Measurements from ENCODE around the gene HTRA1. TPM values are rescaled to one million over a fixed set of nuclear protein-coding genes. Genes with fewer than 3 reads are reported as not detected.

The HTRA1 gene
- polyA plus RNA-seq, 6 donors from 2014 or later, result not detected

DNA sequence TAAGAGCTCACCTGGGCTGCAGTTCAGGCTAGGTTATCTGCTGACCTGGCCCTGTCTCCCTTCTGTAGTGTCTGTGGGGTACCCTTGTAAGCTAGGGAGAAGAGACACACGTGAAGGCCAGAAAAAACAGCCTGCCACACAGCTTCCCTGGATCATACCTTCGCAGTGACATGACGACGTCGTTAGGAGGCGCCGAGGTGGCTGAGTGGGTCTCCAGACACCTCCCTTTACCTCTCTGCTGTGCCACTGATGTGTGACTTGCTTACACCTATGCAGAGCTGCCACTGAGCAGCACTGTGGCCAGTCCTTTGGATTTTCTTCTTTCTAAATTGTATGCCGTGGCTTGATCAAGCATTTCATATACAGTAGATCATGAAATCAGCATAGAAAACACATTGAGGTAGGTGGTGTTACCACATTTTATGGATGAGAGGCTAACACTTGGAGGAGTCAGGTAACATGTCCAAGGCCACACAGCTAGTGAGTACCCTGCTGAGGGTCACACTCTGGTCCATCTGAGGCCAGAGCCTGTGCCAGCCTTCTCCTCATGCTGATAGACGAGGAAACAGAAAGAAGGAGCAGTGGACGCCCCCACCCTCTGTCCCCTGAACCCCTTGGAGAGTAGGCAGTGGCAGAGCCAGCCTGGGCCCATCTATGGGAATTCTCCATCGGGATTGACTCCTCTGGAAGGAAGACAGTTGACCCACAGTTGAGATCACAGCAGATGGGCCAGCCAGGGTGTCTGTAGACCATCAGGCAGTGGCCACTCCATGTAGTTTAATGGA, 23.1 kb downstream of the HTRA1 start:
- Mint-ChIP-seq H3K27ac (no peak overlapping the region), H3K4me1 (no peaks in the 10 kb centered on the region), H3K27me3 (peaks cover 40 to 57% (median 48%) of the 10 kb centered on the region in 3 donors), H3K36me3 (peaks cover 6 to 7% of the 10 kb centered on the region in 2 donors), H3K4me3 (no peak overlapping the region), H3K9me3 (peaks cover 0 to 10% (median 3%) of the 10 kb centered on the region in 7 donors)
- ATAC-seq (ENCODE audit: low read depth in 2 of 2) (no peak), DNase-seq (no peak)

DNA sequence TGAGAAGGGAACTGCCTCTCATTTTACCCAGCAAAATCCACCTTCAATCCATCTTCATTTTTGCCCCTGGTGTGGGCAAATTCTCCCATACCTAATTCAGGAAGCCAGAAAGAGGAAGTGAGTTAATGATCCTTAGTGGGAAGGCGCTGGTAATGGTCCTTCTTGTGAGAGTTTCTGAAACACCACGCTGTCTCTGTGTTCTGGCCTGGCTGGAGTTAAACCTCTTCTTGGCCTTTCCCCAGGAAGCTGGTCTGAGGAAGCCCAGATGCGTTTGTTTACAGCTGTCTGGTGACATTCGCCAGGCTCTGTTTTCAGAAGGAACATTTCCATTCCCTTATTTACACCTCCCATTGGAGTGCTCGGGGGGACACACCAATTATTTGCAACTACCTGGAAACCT, 24.3 kb downstream of the HTRA1 start:
- Mint-ChIP-seq H3K27ac (peak overlapping the region in 1 of 6 donors; percentile 11), H3K9me3 (peaks cover 0 to 10% (median 3%) of the 10 kb centered on the region in 7 donors), H3K27me3 (peaks cover 38 to 51% (median 42%) of the 10 kb centered on the region in 3 donors), H3K4me1 (no peaks in the 10 kb centered on the region), H3K36me3 (peaks cover 6 to 7% of the 10 kb centered on the region in 2 donors), H3K4me3 (no peak overlapping the region)
- DNase-seq (no peak), ATAC-seq (ENCODE audit: low read depth in 2 of 2) (no peak)

DNA sequence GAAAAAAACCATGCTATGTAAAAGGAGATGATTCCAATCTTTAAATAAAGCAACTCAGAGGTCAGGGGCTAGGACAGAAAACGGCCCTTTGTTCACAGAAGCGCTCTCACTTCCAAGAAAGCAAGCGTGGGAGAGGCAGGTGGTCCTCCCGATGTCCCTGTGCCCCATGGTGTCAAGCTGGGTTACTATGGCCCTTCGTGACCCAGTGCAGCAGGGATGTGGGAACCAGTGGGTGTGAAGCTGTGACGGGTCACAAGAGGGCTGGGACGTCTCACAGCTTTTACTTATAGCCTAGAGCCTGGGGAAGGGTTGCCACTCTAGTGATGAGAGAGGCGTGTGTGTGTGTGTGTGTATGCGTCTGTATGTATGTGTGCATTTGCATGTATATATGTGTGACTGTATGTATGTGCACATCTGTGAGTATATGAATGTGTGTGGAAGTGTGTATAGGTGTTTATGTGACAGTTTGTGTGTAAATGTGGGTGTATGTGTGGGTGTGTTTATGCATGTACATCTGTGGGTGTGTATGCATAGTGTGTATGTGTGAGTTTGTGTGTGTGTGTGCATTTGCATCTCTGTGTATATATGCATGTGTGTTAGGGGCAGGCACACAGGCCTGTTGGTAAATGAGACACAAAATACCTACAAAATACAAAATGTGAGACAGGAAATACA, 25.2 kb downstream of the HTRA1 start:
- no peaks in the 10 kb centered on the region for H3K4me1 Mint-ChIP-seq
- no peak overlapping the region for H3K4me3 Mint-ChIP-seq
- H3K36me3 Mint-ChIP-seq, result peaks cover 4 to 6% of the 10 kb centered on the region in 2 donors
- ATAC-seq (ENCODE audit: low read depth in 2 of 2) (no peak), DNase-seq (no peak)
- H3K9me3 Mint-ChIP-seq, result peaks cover 0 to 6% (median 3%) of the 10 kb centered on the region in 7 donors
- H3K27ac Mint-ChIP-seq, result peak overlapping the region in 1 of 6 donors; percentile 15
- peaks cover 35 to 47% (median 39%) of the 10 kb centered on the region in 3 donors for H3K27me3 Mint-ChIP-seq

DNA sequence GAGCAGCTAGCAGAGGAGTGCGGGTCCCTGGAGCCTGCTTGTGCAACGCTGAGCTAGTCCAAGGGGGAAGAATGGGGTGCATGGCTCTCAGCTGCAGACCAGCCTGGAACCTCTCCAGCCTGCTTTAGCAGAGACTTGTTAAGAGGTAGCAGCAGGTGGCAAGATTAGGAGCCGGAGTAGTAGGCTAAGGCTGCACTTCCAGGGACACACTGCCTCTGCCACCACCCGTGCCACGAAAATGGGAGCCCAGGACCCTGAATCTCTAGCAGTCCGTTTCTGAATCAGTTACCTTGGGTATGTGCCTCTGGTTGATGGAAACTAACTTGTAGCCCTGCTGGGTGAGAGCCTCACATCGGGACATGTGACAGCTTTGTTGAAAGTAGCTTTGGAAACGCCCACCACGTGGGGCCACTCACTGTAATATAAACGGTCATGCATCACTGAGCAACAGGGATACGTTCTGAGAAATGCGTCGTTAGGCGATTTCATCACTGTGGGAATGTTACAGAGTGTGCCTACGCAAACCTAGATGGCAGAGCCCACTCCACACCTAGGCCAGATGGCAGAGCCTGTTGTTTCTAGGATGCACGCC, 25.9 kb downstream of the HTRA1 start:
- Mint-ChIP-seq H3K9me3 (no peaks in the 10 kb centered on the region), H3K27me3 (peaks cover 30 to 41% (median 35%) of the 10 kb centered on the region in 3 donors), H3K4me3 (no peak overlapping the region), H3K27ac (no peak overlapping the region), H3K36me3 (no peaks in the 10 kb centered on the region), H3K4me1 (no peaks in the 10 kb centered on the region)
- DNase-seq (no peak), ATAC-seq (ENCODE audit: low read depth in 2 of 2) (no peak)

DNA sequence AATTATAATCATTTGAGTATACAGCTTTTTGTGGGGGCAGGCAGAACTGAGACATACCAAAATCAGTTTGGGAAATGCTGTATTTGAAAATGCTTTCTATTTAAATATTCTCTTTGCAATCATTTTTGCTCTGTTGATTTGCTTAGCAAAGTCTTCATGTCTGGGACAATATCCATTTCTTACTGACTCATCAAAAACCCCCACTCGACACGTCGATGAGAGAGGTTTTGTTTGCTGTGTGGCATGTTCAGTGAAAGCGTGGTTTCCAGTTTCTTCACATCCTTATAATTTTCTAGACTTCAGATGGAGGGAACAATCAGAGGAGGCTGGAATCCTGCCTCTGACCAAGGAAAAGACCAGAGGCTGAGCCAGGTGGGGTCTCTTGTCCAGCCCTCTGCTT, 28.9 kb downstream of the HTRA1 start:
- Mint-ChIP-seq H3K36me3 (peaks cover 0 to 4% of the 10 kb centered on the region in 2 donors), H3K4me3 (no peak overlapping the region), H3K4me1 (no peaks in the 10 kb centered on the region), H3K9me3 (no peaks in the 10 kb centered on the region), H3K27ac (no peak overlapping the region), H3K27me3 (peaks cover 37 to 50% (median 40%) of the 10 kb centered on the region in 3 donors)
- DNase-seq (no peak), ATAC-seq (ENCODE audit: low read depth in 2 of 2) (no peak)

DNA sequence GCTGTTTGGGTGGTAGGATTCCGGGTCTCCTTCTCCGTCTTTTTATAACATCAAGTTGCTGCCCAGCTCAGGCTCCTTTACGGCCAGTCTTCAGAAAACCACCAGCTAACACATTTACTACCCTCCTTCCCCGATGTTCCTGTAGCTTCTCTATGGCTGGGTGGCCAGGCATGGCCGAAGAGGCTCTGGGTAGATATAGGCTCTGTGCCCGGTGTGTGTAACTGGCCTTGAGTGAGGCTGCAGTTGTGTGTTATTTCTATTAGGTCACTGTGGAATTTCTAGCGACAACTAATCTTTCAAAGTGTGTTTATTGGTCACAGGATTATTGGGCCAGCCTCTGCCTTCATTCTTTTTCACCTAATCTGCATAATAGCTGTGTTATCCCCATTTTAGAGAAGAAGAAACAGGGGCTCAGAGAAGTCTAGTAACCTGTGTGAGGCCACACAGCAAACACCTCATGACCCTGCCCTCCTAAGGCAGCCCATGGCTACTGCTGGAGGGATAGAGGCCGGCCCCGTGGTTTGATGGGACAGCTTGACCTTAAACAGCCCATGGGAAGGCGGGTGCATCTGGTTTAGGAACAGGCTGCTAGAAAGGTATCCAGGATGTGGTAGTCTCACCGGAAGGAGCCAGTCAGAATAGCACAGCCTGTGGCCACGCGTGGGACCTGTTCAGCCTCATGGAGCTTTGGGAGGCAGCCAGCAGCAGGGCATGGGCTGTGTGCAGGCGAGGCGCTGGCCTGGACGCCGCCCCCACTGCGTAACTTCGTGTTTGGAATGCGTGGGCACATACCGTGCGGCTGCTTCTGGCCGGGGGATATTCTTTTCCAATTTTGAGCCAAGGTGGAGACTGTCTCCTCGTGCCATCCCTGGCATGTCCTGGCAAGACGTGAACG, 29.7 kb downstream of the HTRA1 start:
- no peak overlapping the region for H3K4me3 Mint-ChIP-seq
- no peaks in the 10 kb centered on the region for H3K9me3 Mint-ChIP-seq
- H3K27me3 Mint-ChIP-seq, result peaks cover 34 to 48% (median 35%) of the 10 kb centered on the region in 3 donors
- peak overlapping the region in 1 of 6 donors; percentile 58 for H3K27ac Mint-ChIP-seq
- no peaks in the 10 kb centered on the region for H3K4me1 Mint-ChIP-seq
- no peak for ATAC-seq (ENCODE audit: low read depth in 2 of 2)
- DNase-seq, result no peak
- H3K36me3 Mint-ChIP-seq, result peaks cover 0 to 4% of the 10 kb centered on the region in 2 donors

DNA sequence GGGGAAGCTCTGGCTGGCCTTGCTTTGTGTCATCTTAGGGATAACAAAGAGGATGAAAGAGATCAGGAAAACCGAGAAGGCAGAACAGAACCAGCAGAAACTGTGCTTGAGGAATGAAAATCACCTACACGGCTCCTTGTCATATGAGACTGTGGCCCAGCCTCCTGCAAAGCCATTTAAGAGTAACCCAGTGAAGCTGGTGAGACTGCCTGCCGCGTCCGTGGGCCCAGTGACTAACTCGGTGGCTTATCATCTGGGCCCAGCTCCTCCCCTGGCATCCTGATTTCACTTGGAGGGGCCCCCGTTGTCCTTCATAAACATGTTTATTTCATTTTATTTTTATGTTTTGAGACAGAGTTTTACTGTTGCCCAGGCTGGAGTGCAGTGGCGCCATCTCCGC, 30.7 kb downstream of the HTRA1 start:
- H3K27ac Mint-ChIP-seq, result no peak overlapping the region
- no peaks in the 10 kb centered on the region for H3K4me1 Mint-ChIP-seq
- no peak overlapping the region for H3K4me3 Mint-ChIP-seq
- ATAC-seq (ENCODE audit: low read depth in 2 of 2) (no peak), DNase-seq (no peak)
- H3K9me3 Mint-ChIP-seq, result no peaks in the 10 kb centered on the region
- H3K36me3 Mint-ChIP-seq, result peaks cover 0 to 4% of the 10 kb centered on the region in 2 donors
- peaks cover 25 to 48% (median 29%) of the 10 kb centered on the region in 3 donors for H3K27me3 Mint-ChIP-seq

DNA sequence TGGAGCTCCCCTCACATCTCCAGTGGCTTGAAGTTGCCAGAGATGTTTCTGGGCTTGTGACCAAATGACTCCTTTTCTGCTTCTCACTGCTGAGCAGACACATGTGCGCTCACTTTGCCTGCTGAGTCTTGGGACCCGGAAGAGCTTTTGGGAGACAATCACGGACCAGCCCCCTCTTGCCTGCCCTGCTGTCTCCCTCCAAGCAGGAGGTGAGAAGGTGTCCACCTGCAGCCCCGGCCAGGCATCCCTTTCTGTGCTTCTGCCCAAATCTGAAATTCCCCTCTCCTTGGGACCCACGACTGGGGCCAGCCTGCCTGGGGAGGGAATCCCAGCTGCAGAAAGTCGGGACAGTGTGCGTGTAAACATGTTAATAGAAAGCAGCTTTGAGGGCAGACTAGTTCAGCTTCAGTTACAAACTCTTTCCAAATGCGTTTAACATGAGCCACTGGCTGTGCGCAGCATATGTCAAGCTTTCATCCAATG, 31.7 kb downstream of the HTRA1 start:
- H3K27ac Mint-ChIP-seq, result no peak overlapping the region
- H3K4me1 Mint-ChIP-seq, result no peaks in the 10 kb centered on the region
- H3K4me3 Mint-ChIP-seq, result no peak overlapping the region
- peaks cover 0 to 4% of the 10 kb centered on the region in 2 donors for H3K36me3 Mint-ChIP-seq
- DNase-seq (no peak), ATAC-seq (ENCODE audit: low read depth in 2 of 2) (no peak)
- no peaks in the 10 kb centered on the region for H3K9me3 Mint-ChIP-seq
- peaks cover 21 to 52% (median 22%) of the 10 kb centered on the region in 3 donors for H3K27me3 Mint-ChIP-seq

DNA sequence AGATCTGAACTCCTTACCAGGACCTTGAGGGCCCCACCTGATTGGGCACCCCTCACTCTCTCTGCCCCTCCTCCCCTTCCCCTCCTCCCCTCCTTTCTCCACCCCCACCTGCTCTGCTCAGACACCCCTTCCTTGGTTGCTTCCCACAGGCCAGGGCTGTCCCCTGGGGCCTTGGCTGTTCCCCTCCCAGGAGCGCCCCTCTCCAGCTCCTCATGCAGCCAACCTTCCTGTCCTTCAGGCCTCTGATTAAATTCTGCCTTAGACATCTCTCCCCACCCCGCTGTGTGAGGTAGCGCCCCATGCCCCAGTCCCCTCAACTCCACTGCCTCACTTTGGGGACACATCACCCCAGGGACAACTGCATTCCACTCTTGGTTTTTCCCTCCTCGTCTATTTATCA, 32.4 kb downstream of the HTRA1 start:
- H3K27ac Mint-ChIP-seq, result no peak overlapping the region
- H3K27me3 Mint-ChIP-seq, result peaks cover 21 to 57% (median 24%) of the 10 kb centered on the region in 3 donors
- H3K36me3 Mint-ChIP-seq, result peaks cover 0 to 4% of the 10 kb centered on the region in 2 donors
- DNase-seq, result no peak
- H3K9me3 Mint-ChIP-seq, result no peaks in the 10 kb centered on the region
- no peaks in the 10 kb centered on the region for H3K4me1 Mint-ChIP-seq
- no peak overlapping the region for H3K4me3 Mint-ChIP-seq
- no peak for ATAC-seq (ENCODE audit: low read depth in 2 of 2)

DNA sequence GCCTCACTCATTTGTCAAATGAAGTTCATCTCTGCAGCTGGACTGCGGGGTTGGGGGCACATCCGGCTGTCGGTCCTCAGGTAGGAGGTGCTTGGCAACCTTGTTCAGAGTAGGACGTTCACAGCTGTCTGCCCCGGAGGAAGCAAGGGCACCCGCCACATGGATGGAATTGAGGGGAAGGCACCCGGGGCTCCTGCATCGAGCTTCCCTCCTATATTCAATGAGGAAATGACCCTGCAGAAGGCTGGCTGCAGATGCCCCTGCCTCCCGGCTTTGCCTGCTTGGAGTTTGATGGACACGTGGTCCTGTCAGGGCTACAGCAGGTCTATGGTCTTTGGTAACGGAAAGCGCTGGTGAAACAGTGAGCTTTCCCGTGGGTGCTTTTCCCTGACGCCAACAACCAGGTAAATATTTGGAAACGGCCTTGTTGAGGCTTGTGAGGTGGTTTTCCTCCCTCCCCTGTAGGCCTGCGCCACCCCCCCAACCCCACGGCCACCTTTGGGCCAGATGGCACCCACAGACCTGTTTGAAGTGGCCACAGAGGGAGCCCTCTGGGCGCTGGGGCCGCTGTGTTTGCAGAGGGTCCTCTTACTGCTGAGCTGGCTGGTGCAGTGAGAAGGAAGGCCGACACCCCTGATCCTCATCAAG, 32.9 kb downstream of the HTRA1 start:
- H3K4me3 Mint-ChIP-seq, result no peak overlapping the region
- H3K27ac Mint-ChIP-seq, result no peak overlapping the region
- no peak for DNase-seq
- no peak for ATAC-seq (ENCODE audit: low read depth in 2 of 2)
- peaks cover 0 to 4% of the 10 kb centered on the region in 2 donors for H3K36me3 Mint-ChIP-seq
- H3K4me1 Mint-ChIP-seq, result no peaks in the 10 kb centered on the region
- no peaks in the 10 kb centered on the region for H3K9me3 Mint-ChIP-seq
- peaks cover 16 to 51% (median 24%) of the 10 kb centered on the region in 3 donors for H3K27me3 Mint-ChIP-seq

DNA sequence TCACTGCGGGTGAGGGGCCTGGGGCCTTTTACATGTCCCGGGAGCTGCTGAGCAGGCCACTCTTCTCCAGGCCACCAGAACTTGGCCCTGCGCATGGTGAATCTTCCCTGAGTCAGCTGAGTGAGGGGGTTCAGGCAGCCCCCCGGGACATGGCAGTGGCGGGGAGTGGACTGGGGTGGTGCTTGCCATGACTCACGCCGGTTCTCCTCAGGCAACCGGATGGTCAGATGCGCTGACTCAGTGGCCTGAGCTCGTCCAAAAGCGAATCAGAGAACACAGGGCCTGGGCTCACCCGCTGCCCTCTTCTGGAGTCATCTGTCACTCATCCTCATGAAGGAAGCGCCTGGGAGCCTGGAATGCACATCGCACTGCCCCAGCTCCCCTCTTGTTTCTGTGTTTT, 33.5 kb downstream of the HTRA1 start:
- Mint-ChIP-seq H3K4me3 (no peak overlapping the region), H3K27me3 (peaks cover 15 to 51% (median 24%) of the 10 kb centered on the region in 3 donors), H3K9me3 (no peaks in the 10 kb centered on the region), H3K4me1 (no peaks in the 10 kb centered on the region), H3K36me3 (peaks cover 0 to 4% of the 10 kb centered on the region in 2 donors), H3K27ac (no peak overlapping the region)
- DNase-seq (no peak), ATAC-seq (ENCODE audit: low read depth in 2 of 2) (no peak)

All from naive B cell (primary cell).